ENCODE measurements around the gene MAP3K4.
"Not testable (repeated sequence)": the region's sequence is repeated elsewhere in the genome, so short reads cannot be mapped to it uniquely, and the experiment has no call there.

The MAP3K4 gene

DNA sequence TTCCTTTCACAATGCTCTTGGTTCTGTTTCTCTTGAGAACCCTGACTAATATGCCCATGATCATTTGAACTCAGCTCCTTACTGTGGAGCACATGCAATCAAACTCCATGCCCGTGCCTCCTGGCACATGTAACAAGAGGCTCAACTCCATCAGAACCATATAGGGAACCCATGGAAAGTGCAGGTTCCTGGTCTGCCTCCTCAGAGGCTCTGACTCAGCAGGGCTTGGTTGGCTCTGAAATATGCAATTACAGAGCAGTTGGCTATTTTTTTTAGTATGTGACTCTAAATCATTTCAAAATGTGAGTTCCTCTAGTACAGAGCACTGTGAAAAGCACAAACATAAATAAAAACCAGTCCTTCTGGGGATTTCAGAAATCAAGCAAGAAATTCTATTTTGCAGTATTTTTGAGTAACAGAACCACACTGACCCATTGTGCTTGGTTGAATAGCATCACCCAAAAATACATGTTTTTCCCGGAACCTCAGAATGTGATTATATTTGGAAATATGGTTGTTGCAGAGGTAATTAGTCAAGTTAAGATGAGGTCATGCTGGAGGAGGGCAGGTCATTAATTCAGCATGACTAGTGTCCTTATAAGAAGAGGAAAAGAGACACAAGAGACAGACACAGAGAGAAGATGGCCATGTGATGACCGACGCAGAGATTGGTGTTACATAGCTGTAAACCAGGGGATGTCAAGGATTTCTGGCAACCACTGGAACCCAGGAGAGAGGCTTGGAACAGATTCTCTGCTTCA, 13.2 kb upstream of the MAP3K4 start (continued):
- TF ChIP-seq ARNTL (CRISPR knock-in tag; IDR thresholded peaks at IDR 0.05; ENCODE audit: borderline replicate concordance, low read depth), result no peak
- TF ChIP-seq ESRRG (CRISPR knock-in tag; IDR thresholded peaks at IDR 0.05), result no peak
- no peak for TF ChIP-seq ZNF8 (CRISPR knock-in tag; IDR thresholded peaks at IDR 0.05)
- TF ChIP-seq TOX (CRISPR knock-in tag; IDR thresholded peaks at IDR 0.05; ENCODE audit: borderline replicate concordance), result no peak

DNA sequence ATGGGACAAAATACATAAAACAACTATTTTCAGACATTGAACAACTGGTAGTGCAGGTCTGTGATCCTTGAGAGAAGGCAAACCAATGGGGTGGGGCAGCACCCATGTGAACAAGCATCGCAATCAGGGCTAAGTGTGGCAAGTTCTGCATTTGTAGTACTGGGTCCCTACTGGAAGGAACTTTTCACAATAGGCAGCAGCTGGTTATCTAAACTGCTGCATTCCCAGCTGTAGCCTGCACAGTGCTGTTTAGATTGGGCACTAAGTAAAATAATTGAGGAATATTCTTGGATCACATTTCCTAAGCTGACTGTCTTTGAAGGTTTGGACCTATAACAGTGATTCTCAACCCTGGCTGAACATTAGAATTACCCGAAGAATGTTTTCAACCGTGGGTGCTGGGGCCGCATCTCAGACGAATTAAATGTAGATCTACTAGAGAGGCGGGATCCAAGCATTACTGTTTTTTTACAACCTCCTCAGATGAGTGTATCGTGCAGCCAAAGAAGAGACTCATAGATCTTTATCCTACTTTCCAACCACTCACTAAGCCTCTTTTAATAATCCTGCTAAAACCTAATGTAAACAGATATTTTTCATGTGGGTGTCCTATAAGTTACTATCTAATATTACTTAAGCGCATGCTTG, 12.4 kb upstream of the MAP3K4 start:
- TF ChIP-seq ZFP30 (CRISPR knock-in tag; IDR thresholded peaks at IDR 0.05) (no peak), ARNTL (CRISPR knock-in tag; IDR thresholded peaks at IDR 0.05; ENCODE audit: borderline replicate concordance, low read depth) (no peak), SNAI2 (CRISPR knock-in tag; IDR thresholded peaks at IDR 0.05) (no peak), PPARA (CRISPR knock-in tag; IDR thresholded peaks at IDR 0.05; ENCODE audit: borderline replicate concordance) (no peak), ZNF70 (CRISPR knock-in tag; IDR thresholded peaks at IDR 0.05) (no peak), RARB (CRISPR knock-in tag; IDR thresholded peaks at IDR 0.05) (no peak), CSDC2 (CRISPR knock-in tag; IDR thresholded peaks at IDR 0.05) (no peak), ZC3H10 (CRISPR knock-in tag; IDR thresholded peaks at IDR 0.05) (no peak), ISL1 (CRISPR knock-in tag; IDR thresholded peaks at IDR 0.05) (no peak), ESRRG (CRISPR knock-in tag; IDR thresholded peaks at IDR 0.05) (no peak), TCF4 (CRISPR knock-in tag; IDR thresholded peaks at IDR 0.05; ENCODE audit: borderline replicate concordance) (no peak), TOX (CRISPR knock-in tag; IDR thresholded peaks at IDR 0.05; ENCODE audit: borderline replicate concordance) (no peak), OSR1 (CRISPR knock-in tag; IDR thresholded peaks at IDR 0.05) (no peak), BACH2 (CRISPR knock-in tag; IDR thresholded peaks at IDR 0.05; ENCODE audit: borderline replicate concordance) (no peak)
- TF ChIP-seq, protein P1, sequence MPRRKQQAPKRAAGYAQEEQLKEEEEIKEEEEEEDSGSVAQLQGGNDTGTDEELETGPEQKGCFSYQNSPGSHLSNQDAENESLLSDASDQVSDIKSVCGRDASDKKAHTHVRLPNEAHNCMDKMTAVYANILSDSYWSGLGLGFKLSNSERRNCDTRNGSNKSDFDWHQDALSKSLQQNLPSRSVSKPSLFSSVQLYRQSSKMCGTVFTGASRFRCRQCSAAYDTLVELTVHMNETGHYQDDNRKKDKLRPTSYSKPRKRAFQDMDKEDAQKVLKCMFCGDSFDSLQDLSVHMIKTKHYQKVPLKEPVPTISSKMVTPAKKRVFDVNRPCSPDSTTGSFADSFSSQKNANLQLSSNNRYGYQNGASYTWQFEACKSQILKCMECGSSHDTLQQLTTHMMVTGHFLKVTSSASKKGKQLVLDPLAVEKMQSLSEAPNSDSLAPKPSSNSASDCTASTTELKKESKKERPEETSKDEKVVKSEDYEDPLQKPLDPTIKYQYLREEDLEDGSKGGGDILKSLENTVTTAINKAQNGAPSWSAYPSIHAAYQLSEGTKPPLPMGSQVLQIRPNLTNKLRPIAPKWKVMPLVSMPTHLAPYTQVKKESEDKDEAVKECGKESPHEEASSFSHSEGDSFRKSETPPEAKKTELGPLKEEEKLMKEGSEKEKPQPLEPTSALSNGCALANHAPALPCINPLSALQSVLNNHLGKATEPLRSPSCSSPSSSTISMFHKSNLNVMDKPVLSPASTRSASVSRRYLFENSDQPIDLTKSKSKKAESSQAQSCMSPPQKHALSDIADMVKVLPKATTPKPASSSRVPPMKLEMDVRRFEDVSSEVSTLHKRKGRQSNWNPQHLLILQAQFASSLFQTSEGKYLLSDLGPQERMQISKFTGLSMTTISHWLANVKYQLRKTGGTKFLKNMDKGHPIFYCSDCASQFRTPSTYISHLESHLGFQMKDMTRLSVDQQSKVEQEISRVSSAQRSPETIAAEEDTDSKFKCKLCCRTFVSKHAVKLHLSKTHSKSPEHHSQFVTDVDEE (CRISPR knock-in tag; IDR thresholded peaks at IDR 0.05), result no peak
- TF ChIP-seq, protein P2, sequence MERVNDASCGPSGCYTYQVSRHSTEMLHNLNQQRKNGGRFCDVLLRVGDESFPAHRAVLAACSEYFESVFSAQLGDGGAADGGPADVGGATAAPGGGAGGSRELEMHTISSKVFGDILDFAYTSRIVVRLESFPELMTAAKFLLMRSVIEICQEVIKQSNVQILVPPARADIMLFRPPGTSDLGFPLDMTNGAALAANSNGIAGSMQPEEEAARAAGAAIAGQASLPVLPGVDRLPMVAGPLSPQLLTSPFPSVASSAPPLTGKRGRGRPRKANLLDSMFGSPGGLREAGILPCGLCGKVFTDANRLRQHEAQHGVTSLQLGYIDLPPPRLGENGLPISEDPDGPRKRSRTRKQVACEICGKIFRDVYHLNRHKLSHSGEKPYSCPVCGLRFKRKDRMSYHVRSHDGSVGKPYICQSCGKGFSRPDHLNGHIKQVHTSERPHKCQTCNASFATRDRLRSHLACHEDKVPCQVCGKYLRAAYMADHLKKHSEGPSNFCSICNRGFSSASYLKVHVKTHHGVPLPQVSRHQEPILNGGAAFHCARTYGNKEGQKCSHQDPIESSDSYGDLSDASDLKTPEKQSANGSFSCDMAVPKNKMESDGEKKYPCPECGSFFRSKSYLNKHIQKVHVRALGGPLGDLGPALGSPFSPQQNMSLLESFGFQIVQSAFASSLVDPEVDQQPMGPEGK (CRISPR knock-in tag; IDR thresholded peaks at IDR 0.05; ENCODE audit: borderline replicate concordance), result no peak
- TF ChIP-seq, protein P3, sequence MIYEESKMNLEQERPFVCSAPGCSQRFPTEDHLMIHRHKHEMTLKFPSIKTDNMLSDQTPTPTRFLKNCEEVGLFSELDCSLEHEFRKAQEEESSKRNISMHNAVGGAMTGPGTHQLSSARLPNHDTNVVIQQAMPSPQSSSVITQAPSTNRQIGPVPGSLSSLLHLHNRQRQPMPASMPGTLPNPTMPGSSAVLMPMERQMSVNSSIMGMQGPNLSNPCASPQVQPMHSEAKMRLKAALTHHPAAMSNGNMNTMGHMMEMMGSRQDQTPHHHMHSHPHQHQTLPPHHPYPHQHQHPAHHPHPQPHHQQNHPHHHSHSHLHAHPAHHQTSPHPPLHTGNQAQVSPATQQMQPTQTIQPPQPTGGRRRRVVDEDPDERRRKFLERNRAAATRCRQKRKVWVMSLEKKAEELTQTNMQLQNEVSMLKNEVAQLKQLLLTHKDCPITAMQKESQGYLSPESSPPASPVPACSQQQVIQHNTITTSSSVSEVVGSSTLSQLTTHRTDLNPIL (CRISPR knock-in tag; IDR thresholded peaks at IDR 0.05; ENCODE audit: low read depth), result no peak
- TF ChIP-seq, protein P4, sequence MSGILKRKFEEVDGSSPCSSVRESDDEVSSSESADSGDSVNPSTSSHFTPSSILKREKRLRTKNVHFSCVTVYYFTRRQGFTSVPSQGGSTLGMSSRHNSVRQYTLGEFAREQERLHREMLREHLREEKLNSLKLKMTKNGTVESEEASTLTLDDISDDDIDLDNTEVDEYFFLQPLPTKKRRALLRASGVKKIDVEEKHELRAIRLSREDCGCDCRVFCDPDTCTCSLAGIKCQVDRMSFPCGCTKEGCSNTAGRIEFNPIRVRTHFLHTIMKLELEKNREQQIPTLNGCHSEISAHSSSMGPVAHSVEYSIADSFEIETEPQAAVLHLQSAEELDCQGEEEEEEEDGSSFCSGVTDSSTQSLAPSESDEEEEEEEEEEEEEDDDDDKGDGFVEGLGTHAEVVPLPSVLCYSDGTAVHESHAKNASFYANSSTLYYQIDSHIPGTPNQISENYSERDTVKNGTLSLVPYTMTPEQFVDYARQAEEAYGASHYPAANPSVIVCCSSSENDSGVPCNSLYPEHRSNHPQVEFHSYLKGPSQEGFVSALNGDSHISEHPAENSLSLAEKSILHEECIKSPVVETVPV (CRISPR knock-in tag; IDR thresholded peaks at IDR 0.05), result no peak
- ATAC-seq, result no peak

DNA sequence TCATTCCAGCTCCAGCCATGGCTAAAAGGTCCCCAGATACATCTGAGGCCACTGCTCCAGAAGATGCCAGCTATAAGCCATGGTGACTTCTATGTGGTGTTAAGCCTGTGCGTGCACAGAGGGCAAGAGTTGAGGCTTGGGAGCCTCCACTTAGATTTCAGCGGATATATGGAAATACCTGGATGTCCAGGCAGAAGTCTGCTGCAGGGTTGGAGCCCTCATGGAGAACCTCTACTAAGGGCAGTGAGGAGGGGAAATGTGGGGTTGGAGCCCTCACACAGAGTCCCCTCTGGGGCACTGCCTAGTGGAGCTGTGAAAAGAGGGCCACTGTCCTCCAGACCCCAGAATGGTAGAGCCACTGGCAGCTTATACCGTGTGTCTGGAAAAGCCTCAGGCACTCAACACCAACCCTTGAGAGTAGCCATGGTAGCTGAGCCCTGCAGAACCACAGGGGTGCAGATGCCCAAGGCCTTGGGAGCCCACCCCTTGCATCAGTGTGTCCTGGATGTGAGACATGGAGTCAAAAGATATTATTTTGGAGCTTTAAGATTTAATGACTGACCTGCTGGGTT, 8.1 kb upstream of the MAP3K4 start:
- not testable (repeated sequence) for ATAC-seq

DNA sequence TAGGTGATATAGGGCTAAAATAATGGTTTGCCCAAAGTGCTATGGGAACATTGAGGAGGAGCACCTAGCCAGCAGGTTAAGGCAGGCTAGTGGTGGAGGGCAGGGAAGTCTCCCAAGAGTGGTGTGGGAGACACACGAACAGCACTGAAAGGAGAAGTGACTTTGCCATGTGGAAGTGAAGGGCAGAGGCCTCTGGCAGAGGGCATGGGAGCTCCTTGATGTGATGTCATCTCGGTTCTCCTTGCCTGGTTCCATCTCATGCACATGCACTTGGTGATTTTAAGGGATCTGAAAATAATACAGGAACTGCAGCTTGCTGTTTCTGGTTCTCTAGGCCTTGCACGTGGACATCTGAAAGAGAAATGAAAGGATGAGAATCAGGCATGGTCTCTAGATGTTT, 4.7 kb upstream of the MAP3K4 start:
- ATAC-seq, result no peak
- TF ChIP-seq SNAI2 (CRISPR knock-in tag; IDR thresholded peaks at IDR 0.05), result no peak
- no peak for TF ChIP-seq GLIS3 (CRISPR knock-in tag; IDR thresholded peaks at IDR 0.05)
- no peak for TF ChIP-seq ZNF565 (CRISPR knock-in tag; conservative IDR thresholded peaks at IDR 0.05; ENCODE audit: low read depth)
- TF ChIP-seq ZFP3 (CRISPR knock-in tag; IDR thresholded peaks at IDR 0.05), result no peak
- TF ChIP-seq BACH2 (CRISPR knock-in tag; IDR thresholded peaks at IDR 0.05; ENCODE audit: borderline replicate concordance), result no peak
- no peak for TF ChIP-seq PPARA (CRISPR knock-in tag; IDR thresholded peaks at IDR 0.05; ENCODE audit: borderline replicate concordance)
- no peak for TF ChIP-seq ISL1 (CRISPR knock-in tag; IDR thresholded peaks at IDR 0.05)
- TF ChIP-seq RARB (CRISPR knock-in tag; IDR thresholded peaks at IDR 0.05), result no peak
- TF ChIP-seq, protein P5, sequence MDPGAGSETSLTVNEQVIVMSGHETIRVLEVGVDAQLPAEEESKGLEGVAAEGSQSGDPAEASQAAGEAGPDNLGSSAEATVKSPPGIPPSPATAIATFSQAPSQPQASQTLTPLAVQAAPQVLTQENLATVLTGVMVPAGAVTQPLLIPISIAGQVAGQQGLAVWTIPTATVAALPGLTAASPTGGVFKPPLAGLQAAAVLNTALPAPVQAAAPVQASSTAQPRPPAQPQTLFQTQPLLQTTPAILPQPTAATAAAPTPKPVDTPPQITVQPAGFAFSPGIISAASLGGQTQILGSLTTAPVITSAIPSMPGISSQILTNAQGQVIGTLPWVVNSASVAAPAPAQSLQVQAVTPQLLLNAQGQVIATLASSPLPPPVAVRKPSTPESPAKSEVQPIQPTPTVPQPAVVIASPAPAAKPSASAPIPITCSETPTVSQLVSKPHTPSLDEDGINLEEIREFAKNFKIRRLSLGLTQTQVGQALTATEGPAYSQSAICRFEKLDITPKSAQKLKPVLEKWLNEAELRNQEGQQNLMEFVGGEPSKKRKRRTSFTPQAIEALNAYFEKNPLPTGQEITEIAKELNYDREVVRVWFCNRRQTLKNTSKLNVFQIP (CRISPR knock-in tag; IDR thresholded peaks at IDR 0.05; ENCODE audit: borderline replicate concordance, low read depth), result no peak
- TF ChIP-seq ZNF8 (CRISPR knock-in tag; IDR thresholded peaks at IDR 0.05), result no peak
- TF ChIP-seq OSR1 (CRISPR knock-in tag; IDR thresholded peaks at IDR 0.05), result no peak
- no peak for TF ChIP-seq ARNTL (CRISPR knock-in tag; IDR thresholded peaks at IDR 0.05; ENCODE audit: borderline replicate concordance, low read depth)
- TF ChIP-seq ZFP30 (CRISPR knock-in tag; IDR thresholded peaks at IDR 0.05), result no peak
- no peak for TF ChIP-seq TCF4 (CRISPR knock-in tag; IDR thresholded peaks at IDR 0.05; ENCODE audit: borderline replicate concordance)
